ENCODE results near the gene PKNOX1. TPM values are rescaled to one million over a fixed set of nuclear protein-coding genes. Genes with fewer than 3 reads are reported as not detected.
A peak's percentile ranks its signal among the peaks of the same experiment; 100 is the strongest.

Gene PKNOX1
- total RNA-seq, 1 donor from 2014 or later = 11.2 TPM

GRCh38 chr21:42970946-42971653, 3.3 kb upstream of the PKNOX1 start:
- no peak for DNase-seq (ENCODE audit: low spot score in 2 of 2)
- H3K27me3 ChIP-seq = no peaks in the 10 kb centered on the region
- intact Hi-C loops (cut with DNase I) = loop anchor here (5.0 kb wide), 3 partner anchors 34 to 474 kb away; partner anchors contain the start of gene RSPH1

GRCh38 chr21:42971897-42972275, 2.5 kb upstream of the PKNOX1 start:
- no peak overlapping the region for H3K4me3 ChIP-seq
- no peaks in the 10 kb centered on the region for H3K9me3 ChIP-seq
- no peaks in the 10 kb centered on the region for H3K36me3 ChIP-seq
- DNase-seq (ENCODE audit: low spot score in 2 of 2) = no peak
- no peak for TF ChIP-seq CTCF (IDR thresholded peaks at IDR 0.05)
- H3K4me1 ChIP-seq = peaks cover 0 to 6% of the 10 kb centered on the region in 2 donors
- H3K27ac ChIP-seq = no peak overlapping the region
- intact Hi-C loops (cut with DNase I) = loop anchor here (5.0 kb wide), 3 partner anchors 35 to 475 kb away; partner anchors contain the start of gene RSPH1
- no peaks in the 10 kb centered on the region for H3K27me3 ChIP-seq

More at GRCh38 chr21:42970946-42971653, 3.3 kb upstream of the PKNOX1 start:
- Histone ChIP-seq H3K9me3 (no peaks in the 10 kb centered on the region), H3K36me3 (no peaks in the 10 kb centered on the region), H3K4me3 (no peak overlapping the region), H3K4me1 (peaks cover 0 to 5% of the 10 kb centered on the region in 2 donors), H3K27ac (no peak overlapping the region)
- TF ChIP-seq CTCF (IDR thresholded peaks at IDR 0.05) = no peak

GRCh38 chr21:42973309-42973990, 912 bp upstream of the PKNOX1 start:
- peak overlapping the region; percentile 77 to 83 for H3K27ac ChIP-seq
- DNase-seq (ENCODE audit: low spot score in 2 of 2) = no peak
- H3K4me3 ChIP-seq = peak overlapping the region; percentile 86 to 93
- H3K27me3 ChIP-seq = no peaks in the 10 kb centered on the region
- no peaks in the 10 kb centered on the region for H3K36me3 ChIP-seq
- TF ChIP-seq CTCF (IDR thresholded peaks at IDR 0.05) = no peak
- intact Hi-C loops (cut with DNase I) = loop anchor here (5.0 kb wide), 3 partner anchors 36 to 476 kb away; partner anchors contain the start of gene RSPH1
- H3K9me3 ChIP-seq = no peaks in the 10 kb centered on the region
- H3K4me1 ChIP-seq = peaks cover 0 to 6% of the 10 kb centered on the region in 2 donors

GRCh38 chr21:42974832-42975820, 764 bp downstream of the PKNOX1 start:
- intact Hi-C loops (cut with DNase I) = loop anchor here (1.0 to 5.0 kb wide), 7 partner anchors 22 to 1364 kb away; partner anchors contain the start of genes CFAP410, NDUFV3, RSPH1 and WDR4
- peaks cover 0 to 6% of the 10 kb centered on the region in 2 donors for H3K4me1 ChIP-seq
- H3K27me3 ChIP-seq = no peaks in the 10 kb centered on the region
- no peaks in the 10 kb centered on the region for H3K9me3 ChIP-seq
- peak overlapping the region; percentile 96 for H3K27ac ChIP-seq
- peak in 1 of 2 donors; percentile 80 for DNase-seq (ENCODE audit: low spot score in 2 of 2)
- no peaks in the 10 kb centered on the region for H3K36me3 ChIP-seq
- H3K4me3 ChIP-seq = peak overlapping the region; percentile 86 to 93
- TF ChIP-seq CTCF (IDR thresholded peaks at IDR 0.05) = no peak

All from ascending aorta (tissue), 2 donors.